Fibroblast of gingiva (primary cell): ENCODE data around the gene KDM4D.
"Not testable (repeated sequence)": the region's sequence is repeated elsewhere in the genome, so short reads cannot be mapped to it uniquely, and the experiment has no call there.

Source experiments
- DNase-seq: peaks from one replicate; pipeline ENCODE4 v3.0.0-alpha.2; 2011; ENCODE audit warnings: low read depth

Gene KDM4D

GRCh38 chr11:94958121-94958696 is 15.3 kb upstream of the KDM4D start:
- peak; percentile 55 for DNase-seq

GRCh38 chr11:94959179-94959578 is 14.3 kb upstream of the KDM4D start:
- no peak for DNase-seq

DNA sequence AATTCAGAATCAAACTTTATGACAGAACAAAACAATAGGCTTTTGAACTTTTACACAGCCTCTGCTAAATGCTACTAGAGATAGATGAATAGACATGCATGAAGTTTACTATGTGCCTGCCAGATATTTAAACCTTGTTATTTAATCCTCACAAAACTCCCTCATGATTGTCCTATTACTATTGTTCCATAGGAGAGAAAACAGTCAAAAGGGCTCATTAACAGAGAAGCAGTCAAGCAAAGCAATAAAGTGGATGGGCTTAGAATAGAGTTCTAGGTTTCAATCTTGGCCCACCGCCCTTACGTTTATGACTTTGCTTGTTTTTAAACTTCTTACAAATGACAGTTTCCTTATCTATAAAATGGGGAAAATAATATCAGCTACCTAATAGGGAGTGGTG is 13.0 kb upstream of the KDM4D start:
- DNase-seq, result no peak

DNA sequence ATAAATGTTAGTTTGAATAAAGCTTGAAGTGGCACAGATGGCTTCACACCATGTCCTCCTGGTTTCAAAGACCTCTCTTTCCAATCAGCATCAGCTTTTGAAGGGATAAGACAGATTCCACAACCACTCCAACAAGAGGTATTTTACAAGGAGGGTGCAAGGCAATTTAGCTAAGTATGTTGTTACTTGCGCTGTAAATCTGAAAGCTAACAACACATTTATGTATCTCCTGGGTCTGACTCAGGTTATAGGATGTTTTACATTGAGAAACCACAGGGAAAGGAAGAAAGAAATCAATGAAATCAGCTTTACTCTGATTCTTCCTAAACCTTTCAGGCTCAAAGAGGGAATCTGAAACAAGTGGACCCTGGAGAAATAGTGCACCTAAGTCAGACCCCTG is 12.3 kb upstream of the KDM4D start:
- DNase-seq, result no peak

DNA sequence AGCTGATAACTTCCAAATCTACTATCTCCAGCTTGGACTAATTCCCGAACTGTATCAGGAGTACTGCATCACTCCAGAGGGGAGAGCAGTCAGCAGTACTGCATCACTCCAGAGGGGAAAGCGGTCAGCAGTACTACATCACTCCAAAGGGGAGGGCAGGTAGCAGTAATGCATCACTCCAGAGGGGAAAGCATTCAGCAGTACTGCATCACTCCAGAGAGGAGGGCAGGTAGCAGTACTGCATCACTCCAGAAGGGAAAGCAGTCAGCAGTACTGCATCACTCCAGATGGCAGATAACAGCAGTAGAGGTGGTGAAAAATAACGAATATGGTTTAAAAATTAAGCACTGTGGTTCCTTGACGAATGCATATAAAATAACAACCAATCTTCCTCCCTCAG is 8.6 kb upstream of the KDM4D start:
- no peak for DNase-seq

- DNase-seq, result peak; percentile 68
These were observed 5.1 kb upstream of the KDM4D start for GRCh38 chr11:94968334-94968958.

GRCh38 chr11:94972700-94973098 is 810 bp upstream of the KDM4D start:
- no peak for DNase-seq

- DNase-seq, result no peak
These were observed 669 bp downstream of the KDM4D start for GRCh38 chr11:94974178-94974577.

- no peak for DNase-seq
These were observed 2.1 kb downstream of the KDM4D start for GRCh38 chr11:94975599-94975998.

DNA sequence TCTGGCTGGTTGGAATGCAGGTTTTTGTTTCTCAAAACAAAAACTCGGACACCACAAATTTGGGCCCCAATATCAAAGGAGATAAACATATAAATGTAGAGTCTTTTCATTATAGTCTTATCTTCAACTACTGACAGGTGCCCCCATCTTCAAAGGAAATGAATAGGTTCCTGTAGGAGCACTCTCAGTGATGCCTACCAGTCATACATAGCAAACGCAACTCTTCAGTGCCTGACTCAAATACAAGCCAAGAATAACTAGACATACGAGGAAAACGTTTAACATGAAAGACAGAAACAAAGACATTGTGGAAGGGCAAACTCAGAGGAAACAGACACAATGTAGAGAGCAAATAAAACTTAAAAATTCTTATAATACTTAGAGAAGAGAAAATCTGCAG is 13.9 kb downstream of the KDM4D start:
- DNase-seq, result no peak

DNA sequence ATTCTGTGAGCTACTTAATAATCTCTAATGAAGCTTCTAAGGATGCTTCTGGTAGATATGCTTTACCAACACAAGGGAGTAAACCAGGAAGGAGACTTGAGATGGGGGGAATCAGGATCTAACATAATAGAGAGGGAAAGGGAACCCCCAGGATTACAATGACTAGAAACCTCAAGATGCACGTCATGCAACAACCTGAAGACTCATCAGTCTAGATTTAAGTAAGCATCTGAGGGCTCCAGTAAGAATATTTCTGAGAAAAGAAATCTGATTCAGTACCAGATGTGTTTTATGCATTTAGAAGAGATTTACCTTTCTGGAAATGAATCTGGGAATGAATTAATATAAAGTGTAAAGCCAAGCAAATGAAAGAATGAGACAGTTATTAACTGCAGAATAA is 15.2 kb downstream of the KDM4D start:
- DNase-seq, result no peak

DNA sequence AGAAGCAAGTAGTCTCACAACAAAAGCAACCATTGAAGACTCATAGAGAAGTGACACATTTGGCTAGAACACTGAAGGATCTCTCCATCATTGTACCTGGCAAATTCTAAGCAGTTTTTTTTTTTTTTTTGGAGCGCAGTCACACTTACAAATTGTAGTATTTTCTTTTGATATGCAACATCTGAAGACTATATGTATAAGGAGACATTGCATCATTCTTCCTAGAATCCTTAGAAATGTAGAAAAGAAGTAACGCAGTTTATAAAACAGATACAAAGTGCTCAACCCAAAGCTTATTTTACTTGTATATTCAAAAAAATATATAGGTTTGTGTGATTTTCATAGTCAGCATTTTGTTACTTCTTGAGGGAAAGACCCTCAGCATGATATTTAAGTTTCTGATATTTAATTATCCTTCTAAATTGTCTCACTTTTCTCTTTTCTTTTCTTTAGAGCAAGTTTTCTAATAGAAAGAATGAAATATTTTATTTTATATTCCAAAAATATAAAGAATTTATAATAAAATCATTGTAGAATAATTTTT is 20.0 kb downstream of the KDM4D start:
- DNase-seq, result no peak

DNA sequence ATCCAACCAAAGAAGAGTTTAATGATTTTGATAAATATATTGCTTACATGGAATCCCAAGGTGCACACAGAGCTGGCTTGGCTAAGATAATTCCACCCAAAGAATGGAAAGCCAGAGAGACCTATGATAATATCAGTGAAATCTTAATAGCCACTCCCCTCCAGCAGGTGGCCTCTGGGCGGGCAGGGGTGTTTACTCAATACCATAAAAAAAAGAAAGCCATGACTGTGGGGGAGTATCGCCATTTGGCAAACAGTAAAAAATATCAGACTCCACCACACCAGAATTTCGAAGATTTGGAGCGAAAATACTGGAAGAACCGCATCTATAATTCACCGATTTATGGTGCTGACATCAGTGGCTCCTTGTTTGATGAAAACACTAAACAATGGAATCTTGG is 23.9 kb downstream of the KDM4D start:
- no peak for DNase-seq

- no peak for DNase-seq
These were observed 24.8 kb downstream of the KDM4D start for GRCh38 chr11:94998285-94998684.

- DNase-seq, result no peak
These were observed 30.2 kb downstream of the KDM4D start for GRCh38 chr11:95003716-95004115.

- no peak for DNase-seq
These were observed 32.1 kb downstream of the KDM4D start for GRCh38 chr11:95005642-95006041.

- DNase-seq, result no peak
These were observed 37.9 kb downstream of the KDM4D start for GRCh38 chr11:95011376-95011775.

- no peak for DNase-seq
These were observed 40.8 kb downstream of the KDM4D start for GRCh38 chr11:95014184-95014821.

GRCh38 chr11:95016139-95016538 is 42.6 kb downstream of the KDM4D start:
- DNase-seq, result no peak

DNA sequence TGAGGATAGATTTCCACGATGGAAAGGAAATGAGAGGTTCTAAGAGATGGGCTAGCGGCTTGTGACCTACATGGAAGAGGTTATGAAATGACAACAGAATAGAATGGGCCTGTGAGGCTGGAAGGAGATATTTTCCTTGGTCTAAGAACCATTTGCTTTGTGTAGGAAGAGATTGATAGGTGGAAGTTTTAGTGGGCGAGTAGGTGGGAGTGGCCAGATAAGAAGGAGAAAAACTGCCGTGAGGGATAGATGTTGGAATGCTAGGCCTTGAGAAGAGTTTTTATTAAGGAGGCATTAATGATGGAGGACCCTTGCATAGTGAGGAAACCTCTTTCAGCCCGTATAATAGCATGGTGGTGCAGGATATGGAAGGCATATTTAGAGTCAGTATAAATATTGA is 48.0 kb downstream of the KDM4D start:
- not testable (repeated sequence) for DNase-seq

- no peak for DNase-seq
These were observed 51.4 kb downstream of the KDM4D start, which contains the start of gene KDM4E for GRCh38 chr11:95024958-95025357. Gene KDM4E (plus strand): TSS chr11:95025258. CDS start chr11:95025558, 300 bp downstream.

DNA sequence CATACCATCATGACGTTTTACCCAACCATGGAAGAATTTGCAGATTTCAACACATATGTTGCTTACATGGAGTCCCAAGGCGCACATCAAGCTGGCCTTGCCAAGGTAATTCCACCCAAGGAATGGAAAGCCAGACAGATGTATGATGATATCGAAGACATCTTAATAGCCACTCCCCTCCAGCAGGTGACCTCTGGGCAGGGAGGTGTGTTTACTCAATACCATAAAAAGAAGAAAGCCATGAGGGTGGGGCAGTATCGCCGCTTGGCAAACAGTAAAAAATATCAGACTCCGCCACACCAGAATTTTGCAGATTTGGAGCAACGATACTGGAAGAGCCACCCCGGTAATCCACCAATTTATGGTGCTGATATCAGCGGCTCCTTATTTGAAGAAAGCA is 52.1 kb downstream of the KDM4D start:
- not testable (repeated sequence) for DNase-seq

DNA sequence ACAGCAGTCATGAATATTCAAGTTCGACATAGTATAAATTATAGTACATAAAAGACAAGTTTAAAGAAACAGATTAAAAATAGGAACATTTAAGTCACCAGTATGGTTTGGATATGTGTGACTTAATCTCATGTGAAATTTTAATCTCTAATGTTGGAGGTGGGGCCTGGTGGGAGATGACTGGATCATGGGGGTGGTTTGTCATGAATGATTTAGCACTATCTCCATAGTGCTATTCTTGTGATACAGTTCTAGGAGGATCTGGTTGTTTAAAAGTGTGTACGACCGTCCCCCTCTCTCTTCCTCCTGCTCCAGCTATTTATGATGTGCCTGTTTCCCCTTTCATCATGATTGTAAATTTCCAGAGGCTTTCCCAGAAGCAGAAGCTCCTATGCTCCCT is 54.8 kb downstream of the KDM4D start:
- DNase-seq, result no peak
